Thymus (tissue), 11 donors: ENCODE measurements around the gene MNAT1. TPM values are rescaled to one million over a fixed set of nuclear protein-coding genes. Genes with fewer than 3 reads are reported as not detected.
A peak's percentile ranks its signal among the peaks of the same experiment; 100 is the strongest.

Experiments
- DNase-seq, 9 donors: peaks; one replicate each; pipeline ENCODE4 v3.0.0-alpha.2; 2013; ENCODE audit warnings: low spot score in 9 of 9, low read depth in 6 of 9, missing footprints in 1 of 9
- H3K27ac ChIP-seq, 2 donors: one replicate each; pipeline ENCODE4 v1.5.1; 2013; ENCODE audit warnings: control low read depth in 1 of 2, low read depth in 1 of 2, low read length in 1 of 2, mild to moderate bottlenecking in 1 of 2, moderate library complexity in 1 of 2
- H3K27me3 ChIP-seq, 2 donors: one replicate each; pipeline ENCODE4 v1.5.1; 2013; ENCODE audit warnings: low read length in 1 of 2; ENCODE audit not compliant: control insufficient read depth in 2 of 2, insufficient read depth in 1 of 2
- H3K36me3 ChIP-seq, 2 donors: one replicate each; pipeline ENCODE4 v1.5.1; 2013; ENCODE audit warnings: low read length in 1 of 2, mild to moderate bottlenecking in 1 of 2, moderate library complexity in 1 of 2; ENCODE audit not compliant: control insufficient read depth in 2 of 2, insufficient read depth in 2 of 2
- H3K4me1 ChIP-seq, 2 donors: one replicate each; pipeline ENCODE4 v1.5.1; 2013; ENCODE audit warnings: low read length in 2 of 2; ENCODE audit not compliant: control insufficient read depth in 2 of 2, insufficient read depth in 2 of 2
- H3K4me3 ChIP-seq, 2 donors: one replicate each; pipeline ENCODE4 v1.5.1; 2013; ENCODE audit warnings: low read length in 2 of 2, control low read depth in 1 of 2, mild to moderate bottlenecking in 1 of 2
- H3K9me3 ChIP-seq, 2 donors: one replicate each; pipeline ENCODE4 v1.5.1; 2013; ENCODE audit warnings: low read length in 1 of 2, mild to moderate bottlenecking in 1 of 2; ENCODE audit not compliant: control insufficient read depth in 2 of 2, insufficient read depth in 1 of 2
- WGBS: extraction: QIAGEN DNeasy Blood & Tissue Kit; methylation state at CpG from one replicate; pipeline ENCODE4 v1.1.7; 2013; 5-methylcytosine and 5-hydroxymethylcytosine counted together
- polyA plus RNA-seq: library from polyadenylated mRNA; stranded (reverse); fragments of 200-250 nt; gene quantifications from one replicate; pipeline ENCODE4 v1.2.3, GENCODE V29; 2013
- total RNA-seq: library from RNA; stranded (reverse); fragments of 120-200 nt; gene quantifications from one replicate; pipeline ENCODE4 v1.2.4, GENCODE V29; 2013
- donor health status: healthy.

MNAT1 gene
- total and polyA plus RNA-seq, 2 donors = 35.6 to 64.0 TPM

DNA sequence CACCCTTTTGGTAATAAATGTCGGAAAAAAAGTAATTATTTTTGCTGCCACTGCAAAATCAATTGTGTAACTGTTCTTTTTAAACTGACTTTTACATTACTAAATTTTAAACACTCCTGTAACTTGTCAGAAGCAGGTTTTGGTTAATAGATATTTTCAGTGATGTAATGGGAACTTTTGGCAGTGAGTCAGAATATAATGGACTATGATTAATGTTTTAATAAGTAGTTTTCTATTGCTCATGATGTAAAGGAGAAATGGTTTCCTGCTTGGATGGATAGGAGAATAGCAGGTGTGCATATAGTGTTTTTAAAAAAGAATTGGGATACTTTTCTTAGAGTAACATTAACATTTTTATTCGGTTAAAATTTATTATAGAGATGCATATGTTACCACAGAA lies 187.5 kb downstream of the MNAT1 start:
- H3K27ac ChIP-seq = no peak overlapping the region
- no peaks in the 10 kb centered on the region for H3K36me3 ChIP-seq
- no peaks in the 10 kb centered on the region for H3K4me1 ChIP-seq
- no peak for DNase-seq
- H3K4me3 ChIP-seq = no peak overlapping the region
- H3K27me3 ChIP-seq = no peaks in the 10 kb centered on the region
- 98% methylated on average over 2 of the region's 2 CpGs for WGBS
- H3K9me3 ChIP-seq = no peaks in the 10 kb centered on the region

DNA sequence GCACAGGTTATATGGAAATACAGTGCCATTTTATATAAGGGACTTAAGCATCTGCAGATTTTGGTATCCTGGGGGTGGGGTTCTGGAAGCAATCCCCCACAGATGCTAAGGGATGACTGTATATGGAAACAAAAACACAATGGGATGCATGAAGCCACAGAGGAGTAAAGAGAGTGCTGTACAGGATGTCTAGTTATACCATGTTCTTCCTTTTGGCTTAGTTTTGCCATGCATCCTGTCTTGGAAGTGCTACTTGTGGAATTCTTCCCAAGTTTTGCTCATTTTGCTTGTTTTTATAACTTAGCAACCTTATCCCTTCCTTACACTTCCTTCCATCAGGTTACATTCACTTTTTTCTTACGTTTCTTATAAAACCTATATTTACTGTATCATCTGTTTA lies 190.7 kb downstream of the MNAT1 start:
- Histone ChIP-seq H3K9me3 (no peaks in the 10 kb centered on the region), H3K27me3 (no peaks in the 10 kb centered on the region), H3K4me1 (no peaks in the 10 kb centered on the region), H3K27ac (no peak overlapping the region), H3K36me3 (no peaks in the 10 kb centered on the region), H3K4me3 (no peak overlapping the region)
- 100% methylated on average over 1 of the region's 1 CpG for WGBS
- no peak for DNase-seq

DNA sequence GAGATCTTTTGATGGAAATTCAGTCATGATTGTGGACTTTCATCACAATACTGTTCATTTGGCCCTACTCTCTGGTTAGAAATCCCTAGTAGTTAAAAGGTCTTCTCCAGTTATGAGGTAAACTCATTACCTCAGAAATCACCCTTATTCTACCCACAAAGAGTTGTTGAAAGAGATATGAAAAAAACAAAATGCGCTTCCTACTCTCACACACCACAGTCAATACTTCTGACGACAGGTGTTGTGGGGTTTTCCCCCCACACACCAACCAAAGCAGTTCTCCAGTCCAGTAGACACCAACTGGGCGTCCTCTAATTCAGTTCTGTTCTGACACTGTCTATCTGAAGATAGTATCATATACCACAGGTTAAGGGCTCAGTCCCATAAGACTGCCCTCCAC lies 191.4 kb downstream of the MNAT1 start:
- Histone ChIP-seq H3K27me3 (no peaks in the 10 kb centered on the region), H3K4me1 (no peaks in the 10 kb centered on the region), H3K27ac (no peak overlapping the region), H3K4me3 (no peak overlapping the region), H3K9me3 (no peaks in the 10 kb centered on the region), H3K36me3 (no peaks in the 10 kb centered on the region)
- no peak for DNase-seq
- 90% methylated on average over 3 of the region's 3 CpGs for WGBS

DNA sequence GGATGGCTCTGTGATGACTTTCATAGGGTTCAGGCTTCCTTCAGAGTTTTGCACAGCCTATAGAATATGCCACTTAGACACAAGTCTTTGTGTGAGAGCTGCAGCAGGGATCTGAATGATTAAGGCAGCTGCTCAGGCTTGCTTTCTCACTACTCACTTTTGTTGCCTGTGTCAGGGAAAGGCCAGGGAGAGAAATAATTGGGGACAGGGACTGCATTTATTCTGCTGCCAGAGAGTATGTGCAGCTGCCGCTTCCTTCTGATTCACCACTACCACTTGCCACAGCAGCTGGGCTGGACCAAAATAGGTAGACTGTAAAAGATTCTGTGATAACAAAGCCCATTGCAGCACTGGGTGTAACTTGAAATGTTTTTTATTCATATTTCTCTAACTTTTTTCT lies 196.7 kb downstream of the MNAT1 start:
- peak in 1 of 9 donors; percentile 4 for DNase-seq
- H3K27ac ChIP-seq = no peak overlapping the region
- H3K27me3 ChIP-seq = no peaks in the 10 kb centered on the region
- no peak overlapping the region for H3K4me3 ChIP-seq
- no peaks in the 10 kb centered on the region for H3K4me1 ChIP-seq
- no peaks in the 10 kb centered on the region for H3K9me3 ChIP-seq
- H3K36me3 ChIP-seq = no peaks in the 10 kb centered on the region
- WGBS = 77% methylated on average over 1 of the region's 1 CpG

DNA sequence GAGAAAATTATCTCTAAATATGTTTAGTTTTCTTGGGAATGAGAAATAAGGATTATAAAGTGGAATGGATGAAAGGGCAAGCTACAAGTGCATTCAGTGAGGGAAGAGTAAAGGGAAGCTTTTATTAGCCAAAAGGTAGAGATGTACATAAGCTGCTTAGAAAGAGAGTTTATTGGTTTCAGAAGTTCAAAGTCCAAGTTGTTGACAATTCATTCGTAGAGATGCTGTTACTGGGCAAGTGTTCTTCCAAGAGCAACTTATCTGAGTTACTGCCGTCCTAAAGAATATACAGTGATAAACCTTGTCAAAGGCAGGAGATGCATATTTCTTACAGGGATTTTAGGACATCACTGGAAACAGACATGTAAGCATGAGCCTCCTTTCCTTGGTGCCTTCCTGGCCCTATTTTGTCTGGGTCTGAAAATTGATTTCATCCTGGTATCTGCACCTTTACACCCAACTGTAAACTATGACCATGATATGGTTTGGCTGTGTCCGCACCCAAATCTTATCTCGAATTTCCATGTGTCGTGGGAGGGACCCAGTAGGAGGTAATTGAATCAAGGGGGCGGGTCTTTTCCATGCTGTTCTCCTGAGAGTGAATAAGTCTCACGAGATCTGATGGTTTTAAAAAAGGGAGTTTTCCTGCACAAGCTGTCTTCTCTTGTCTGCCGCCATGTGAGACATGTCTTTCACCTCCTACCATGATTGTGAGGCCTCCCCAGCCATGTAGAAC lies 199.5 kb downstream of the MNAT1 start:
- Histone ChIP-seq H3K4me3 (no peak overlapping the region), H3K4me1 (no peaks in the 10 kb centered on the region), H3K9me3 (no peaks in the 10 kb centered on the region), H3K27ac (no peak overlapping the region), H3K36me3 (no peaks in the 10 kb centered on the region), H3K27me3 (no peaks in the 10 kb centered on the region)
- DNase-seq = no peak
- 98% methylated on average over 8 of the region's 8 CpGs for WGBS

DNA sequence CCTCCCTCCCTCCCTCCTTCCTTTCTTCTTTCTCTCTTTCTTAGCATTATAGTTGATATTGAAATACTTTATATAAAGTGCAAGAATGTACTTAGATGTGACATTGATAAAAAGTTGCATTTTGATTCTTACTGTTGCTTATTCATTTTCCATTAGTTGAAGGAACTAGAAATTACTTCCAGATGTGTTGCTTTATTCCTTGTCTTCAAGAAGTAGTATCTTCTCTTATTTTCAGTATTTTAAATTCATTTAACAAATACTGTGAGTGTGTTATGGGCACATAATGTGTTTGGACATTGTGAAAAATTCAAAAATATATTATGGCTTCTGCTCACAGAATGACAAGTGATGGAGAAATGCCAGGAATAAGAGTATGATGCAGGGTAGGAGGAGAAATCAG lies 200.8 kb downstream of the MNAT1 start:
- no peak overlapping the region for H3K4me3 ChIP-seq
- H3K36me3 ChIP-seq = no peaks in the 10 kb centered on the region
- H3K27me3 ChIP-seq = no peaks in the 10 kb centered on the region
- no peak for DNase-seq
- H3K4me1 ChIP-seq = no peaks in the 10 kb centered on the region
- H3K9me3 ChIP-seq = no peaks in the 10 kb centered on the region
- H3K27ac ChIP-seq = no peak overlapping the region

DNA sequence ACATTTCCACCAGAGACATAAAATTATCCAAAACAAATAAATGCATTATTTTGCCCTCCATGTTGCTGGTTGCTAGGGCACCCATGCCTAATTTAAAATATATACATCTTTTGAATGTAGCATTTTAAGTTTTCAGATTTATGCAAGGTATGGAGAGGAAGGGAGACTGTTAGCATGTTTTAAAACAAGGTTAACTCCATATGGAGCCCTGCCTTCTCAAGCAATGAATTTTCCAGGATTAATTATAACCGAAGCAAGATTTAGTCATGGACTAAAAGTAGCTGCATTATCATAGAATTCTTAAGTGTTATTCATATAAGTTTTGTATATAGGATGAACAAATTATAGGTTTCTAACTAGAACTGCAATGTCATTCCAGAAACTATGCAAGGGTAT lies 209.1 kb downstream of the MNAT1 start:
- Histone ChIP-seq H3K9me3 (no peaks in the 10 kb centered on the region), H3K27me3 (no peaks in the 10 kb centered on the region), H3K4me1 (no peaks in the 10 kb centered on the region), H3K36me3 (no peaks in the 10 kb centered on the region), H3K4me3 (no peak overlapping the region), H3K27ac (no peak overlapping the region)
- WGBS = 100% methylated on average over 1 of the region's 1 CpG
- DNase-seq = no peak

DNA sequence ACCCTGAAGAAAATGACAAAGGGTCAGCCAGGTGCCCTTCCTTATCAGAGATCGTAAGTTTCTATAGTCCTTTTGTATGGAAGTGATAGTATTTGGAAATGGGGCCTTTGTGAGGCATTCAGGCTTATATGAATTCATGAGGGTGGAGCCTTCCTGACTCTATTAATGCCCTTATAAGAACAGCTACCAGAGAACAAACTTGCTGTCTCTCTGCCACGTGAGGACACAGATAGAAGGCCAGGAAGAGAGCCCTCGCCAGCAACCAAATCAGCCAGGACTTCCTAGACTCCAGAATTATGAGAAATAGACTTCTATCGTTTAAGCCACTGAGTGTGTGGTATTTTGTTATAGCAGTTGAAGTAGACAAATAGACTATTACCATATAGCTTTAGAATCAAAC lies 209.6 kb downstream of the MNAT1 start:
- Histone ChIP-seq H3K27me3 (no peaks in the 10 kb centered on the region), H3K27ac (no peak overlapping the region), H3K36me3 (no peaks in the 10 kb centered on the region), H3K4me3 (no peak overlapping the region), H3K4me1 (no peaks in the 10 kb centered on the region), H3K9me3 (no peaks in the 10 kb centered on the region)
- DNase-seq = no peak
- WGBS = 95% methylated on average over 4 of the region's 4 CpGs

DNA sequence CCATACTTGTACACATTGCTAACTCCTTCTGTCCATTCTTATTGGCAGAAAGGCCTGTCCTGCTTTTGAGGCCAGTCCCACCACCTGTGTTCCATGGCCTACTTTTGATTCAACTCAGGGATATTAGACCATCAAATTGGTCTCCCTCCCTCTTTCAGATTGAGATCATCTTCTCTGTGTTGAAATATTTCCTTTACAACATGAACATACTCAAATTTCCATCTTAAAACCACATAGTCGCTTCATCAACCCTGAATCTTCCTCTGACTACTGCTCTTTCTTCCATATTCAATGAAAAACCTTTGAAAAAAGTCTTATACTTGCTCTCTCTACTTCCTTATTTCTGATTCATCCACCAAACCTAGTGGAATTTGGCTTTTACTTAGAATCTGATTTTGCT lies 211.4 kb downstream of the MNAT1 start:
- Histone ChIP-seq H3K4me1 (no peaks in the 10 kb centered on the region), H3K27me3 (no peaks in the 10 kb centered on the region), H3K27ac (no peak overlapping the region), H3K36me3 (no peaks in the 10 kb centered on the region), H3K4me3 (no peak overlapping the region), H3K9me3 (no peaks in the 10 kb centered on the region)
- 90% methylated on average over 1 of the region's 1 CpG for WGBS
- no peak for DNase-seq

DNA sequence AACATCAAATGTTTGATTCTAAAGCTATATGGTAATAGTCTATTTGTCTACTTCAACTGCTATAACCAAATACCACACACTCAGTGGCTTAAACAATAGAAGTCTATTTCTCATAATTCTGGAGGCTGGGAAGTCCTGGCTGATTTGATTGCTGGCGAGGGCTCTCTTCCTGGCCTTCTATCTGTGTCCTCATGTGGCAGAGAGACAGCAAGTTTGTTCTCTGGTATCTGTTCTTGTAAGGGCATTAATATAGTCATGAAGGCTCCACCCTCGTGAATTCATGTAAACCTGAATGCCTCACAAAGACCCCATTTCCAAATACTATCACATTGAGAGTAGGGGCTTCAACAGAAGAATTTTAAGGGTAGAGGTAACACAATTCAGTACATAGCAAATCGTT lies 212.2 kb downstream of the MNAT1 start:
- Histone ChIP-seq H3K4me3 (no peak overlapping the region), H3K4me1 (no peaks in the 10 kb centered on the region), H3K9me3 (no peaks in the 10 kb centered on the region), H3K27ac (no peak overlapping the region), H3K27me3 (no peaks in the 10 kb centered on the region), H3K36me3 (no peaks in the 10 kb centered on the region)
- no peak for DNase-seq
- WGBS = 99% methylated on average over 3 of the region's 3 CpGs
